Brain microvascular endothelial cell (primary cell): ENCODE measurements around the gene SMARCC1.

Experiments used
- DNase-seq: peaks from one replicate; pipeline ENCODE4 v3.0.0-alpha.2; 2020
- H3K27ac ChIP-seq: fragments of 250-450 bp; sonication (Bioruptor Pico); 2 replicates; pipeline ENCODE4 v1.5.1; 2020; ENCODE audit warnings: mild to moderate bottlenecking, moderate library complexity
- H3K27me3 ChIP-seq: fragments of 250-450 bp; sonication (Bioruptor Pico); replicated peaks from 2 replicates; pipeline ENCODE4 v1.5.1; 2020; ENCODE audit warnings: mild to moderate bottlenecking
- H3K36me3 ChIP-seq: fragments of 250-450 bp; sonication (Bioruptor Pico); replicated peaks from 2 replicates; pipeline ENCODE4 v1.5.1; 2020; ENCODE audit warnings: mild to moderate bottlenecking
- H3K4me3 ChIP-seq: 2 replicates; pipeline ENCODE4 v1.5.1; 2011; ENCODE audit warnings: low read depth, mild to moderate bottlenecking, control low read depth, low read length, moderate library complexity
- in situ Hi-C: cut with HindIII; loops from 2 replicates; pipeline ENCODE4 v1.10.0; 2017; ENCODE audit warnings: low sequenced_read_pairs, low pct_ligation_motif_present
- TF ChIP-seq, protein P1 (sequence below): IDR thresholded peaks from 2 replicates; pipeline ENCODE4 v1.5.1; 2011; ENCODE audit warnings: low read depth, mild to moderate bottlenecking, moderate library complexity, low read length, control low read depth, inconsistent platforms; ENCODE audit errors: missing control alignments

Gene SMARCC1

DNA sequence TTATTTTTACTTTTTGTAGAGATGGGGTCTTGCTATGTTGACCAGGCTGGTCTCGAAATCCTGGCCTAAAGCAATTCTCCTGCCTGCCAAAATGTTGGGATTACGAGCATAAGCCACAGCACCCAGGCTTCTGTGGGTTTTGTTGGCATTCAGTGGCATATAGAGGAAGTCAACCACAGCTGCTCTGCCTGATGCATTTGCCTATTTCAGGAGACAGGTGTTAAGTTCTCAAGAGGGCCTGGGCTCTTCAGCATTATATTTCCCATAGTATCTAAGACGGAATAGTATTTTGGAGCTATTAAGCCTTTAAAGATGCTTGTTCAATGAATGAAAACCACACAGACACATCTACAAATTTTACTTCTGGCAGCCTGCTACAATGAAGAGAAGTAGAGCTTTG, 129.6 kb downstream of the SMARCC1 start:
- in situ Hi-C loops: no loop called here
- H3K27me3 ChIP-seq: no peaks in the 10 kb centered on the region
- TF ChIP-seq, protein P1, sequence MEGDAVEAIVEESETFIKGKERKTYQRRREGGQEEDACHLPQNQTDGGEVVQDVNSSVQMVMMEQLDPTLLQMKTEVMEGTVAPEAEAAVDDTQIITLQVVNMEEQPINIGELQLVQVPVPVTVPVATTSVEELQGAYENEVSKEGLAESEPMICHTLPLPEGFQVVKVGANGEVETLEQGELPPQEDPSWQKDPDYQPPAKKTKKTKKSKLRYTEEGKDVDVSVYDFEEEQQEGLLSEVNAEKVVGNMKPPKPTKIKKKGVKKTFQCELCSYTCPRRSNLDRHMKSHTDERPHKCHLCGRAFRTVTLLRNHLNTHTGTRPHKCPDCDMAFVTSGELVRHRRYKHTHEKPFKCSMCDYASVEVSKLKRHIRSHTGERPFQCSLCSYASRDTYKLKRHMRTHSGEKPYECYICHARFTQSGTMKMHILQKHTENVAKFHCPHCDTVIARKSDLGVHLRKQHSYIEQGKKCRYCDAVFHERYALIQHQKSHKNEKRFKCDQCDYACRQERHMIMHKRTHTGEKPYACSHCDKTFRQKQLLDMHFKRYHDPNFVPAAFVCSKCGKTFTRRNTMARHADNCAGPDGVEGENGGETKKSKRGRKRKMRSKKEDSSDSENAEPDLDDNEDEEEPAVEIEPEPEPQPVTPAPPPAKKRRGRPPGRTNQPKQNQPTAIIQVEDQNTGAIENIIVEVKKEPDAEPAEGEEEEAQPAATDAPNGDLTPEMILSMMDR: no peak
- no peak overlapping the region for H3K4me3 ChIP-seq
- H3K27ac ChIP-seq: no peak overlapping the region
- no peak for DNase-seq
- no peaks in the 10 kb centered on the region for H3K36me3 ChIP-seq

DNA sequence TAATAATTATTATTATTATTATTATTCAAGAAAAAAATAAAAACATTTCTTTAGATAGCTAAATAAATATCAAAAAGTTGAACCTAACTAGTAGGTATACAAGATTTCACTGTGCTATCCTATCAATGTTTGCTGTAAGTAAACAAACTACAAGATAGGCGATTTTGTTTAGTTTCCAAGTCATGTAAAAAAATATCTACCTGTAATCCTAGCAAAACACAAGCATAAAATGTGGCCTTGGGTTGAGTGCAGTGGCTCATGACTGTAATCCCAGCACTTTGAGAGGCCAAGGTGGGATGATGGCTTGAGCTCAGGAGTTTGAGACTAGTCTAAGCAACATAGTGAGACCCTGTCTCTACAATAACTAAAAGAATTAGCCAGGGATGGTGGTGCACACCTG, 131.4 kb downstream of the SMARCC1 start:
- H3K36me3 ChIP-seq: no peaks in the 10 kb centered on the region
- H3K27ac ChIP-seq: no peak overlapping the region

DNA sequence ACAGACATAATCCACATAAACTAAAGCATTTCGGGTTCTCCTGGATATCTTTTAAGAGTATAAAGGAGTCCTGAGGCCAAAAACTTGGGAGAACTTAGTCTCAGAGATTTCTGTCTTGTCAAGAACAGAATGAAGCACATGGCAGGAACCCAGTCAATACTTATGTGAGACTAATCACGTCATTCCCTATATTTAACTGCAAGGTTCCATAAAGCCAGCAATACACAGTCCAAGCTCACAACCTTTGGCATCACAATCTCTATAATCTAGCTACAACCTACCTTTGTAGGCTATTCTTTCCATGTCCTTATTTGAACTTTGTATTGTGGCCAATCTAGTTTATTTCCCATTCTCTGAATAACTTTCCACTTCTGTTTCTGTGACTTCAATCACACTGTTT, 134.1 kb downstream of the SMARCC1 start:
- H3K27ac ChIP-seq: no peak overlapping the region
- H3K4me3 ChIP-seq: no peak overlapping the region
- in situ Hi-C loops: no loop called here
- DNase-seq: no peak
- TF ChIP-seq, protein P1: no peak
- no peaks in the 10 kb centered on the region for H3K27me3 ChIP-seq
- H3K36me3 ChIP-seq: peaks cover 3% of the 10 kb centered on the region

More for the DNA sequence above, 131.4 kb downstream of the SMARCC1 start:
- no peaks in the 10 kb centered on the region for H3K27me3 ChIP-seq
- TF ChIP-seq, protein P1: no peak
- DNase-seq: no peak
- no peak overlapping the region for H3K4me3 ChIP-seq
- in situ Hi-C loops: no loop called here

DNA sequence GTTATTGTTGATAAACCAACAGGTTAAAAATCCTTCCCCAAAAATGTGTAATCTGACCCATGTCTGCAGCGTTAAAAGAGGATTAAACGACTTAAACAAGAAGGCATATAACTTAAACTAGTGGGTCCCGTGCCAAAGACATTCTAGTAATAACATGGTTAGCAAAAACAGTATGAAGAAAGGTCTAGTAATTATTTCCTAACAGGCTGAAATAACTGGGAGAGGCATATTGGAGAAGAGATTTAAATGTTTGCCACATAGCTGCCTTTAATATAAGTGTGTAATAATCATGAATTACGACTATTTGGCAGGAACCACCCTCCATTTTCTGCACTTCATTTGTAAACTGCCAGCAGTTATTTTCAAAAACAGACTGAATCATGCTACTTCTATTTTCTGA, 135.3 kb downstream of the SMARCC1 start:
- Histone ChIP-seq H3K36me3 (peaks cover 4% of the 10 kb centered on the region), H3K27ac (no peak overlapping the region), H3K4me3 (no peak overlapping the region), H3K27me3 (no peaks in the 10 kb centered on the region)
- in situ Hi-C loops: no loop called here
- no peak for DNase-seq
- TF ChIP-seq, protein P1: no peak

GRCh38 chr3:47645551-47645950, 136.1 kb downstream of the SMARCC1 start:
- Histone ChIP-seq H3K4me3 (no peak overlapping the region), H3K36me3 (peaks cover 4% of the 10 kb centered on the region), H3K27ac (no peak overlapping the region), H3K27me3 (no peaks in the 10 kb centered on the region)
- in situ Hi-C loops: no loop called here
- TF ChIP-seq, protein P1: no peak
- DNase-seq: no peak

DNA sequence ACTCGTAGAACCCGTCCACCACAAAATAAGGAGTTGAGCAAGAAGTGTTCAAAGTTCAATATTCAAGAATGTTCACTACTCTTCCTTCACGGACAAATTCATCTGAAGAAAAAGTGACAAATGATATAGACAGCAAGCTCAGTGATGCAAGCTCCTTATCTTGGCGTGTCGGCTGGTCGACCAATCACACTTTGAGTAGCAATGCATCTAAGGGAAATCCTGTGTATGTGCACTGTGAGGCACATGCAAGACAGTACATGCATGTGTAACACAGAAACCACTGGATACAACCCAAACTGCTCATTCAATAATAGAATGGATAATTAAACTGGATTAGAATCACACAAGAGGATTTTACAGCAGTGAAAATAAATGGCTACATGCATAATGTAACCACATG, 138.6 kb downstream of the SMARCC1 start:
- in situ Hi-C loops: no loop called here
- no peak overlapping the region for H3K27ac ChIP-seq
- peaks cover 4% of the 10 kb centered on the region for H3K36me3 ChIP-seq
- no peak overlapping the region for H3K4me3 ChIP-seq
- TF ChIP-seq, protein P1: no peak
- DNase-seq: no peak
- no peaks in the 10 kb centered on the region for H3K27me3 ChIP-seq
